H1 (cell line): ENCODE results near the gene PDE6B. TPM values are rescaled to one million over a fixed set of nuclear protein-coding genes. Genes with fewer than 3 reads are reported as not detected.

Source experiments
- CTCF ChIA-PET: fragments of 300-600 bp; sonication (Branson Sonifier 250); formaldehyde crosslinking; loops from one replicate; lab custom pipeline; 2021; ENCODE audit not compliant: partially characterized antibody; lab: Charles Lee
- POLR2A ChIA-PET: fragments of 300-600 bp; sonication (Branson Sonifier 250); formaldehyde crosslinking; loops from one replicate; lab custom pipeline; 2021; ENCODE audit warnings: inconsistent platforms; ENCODE audit not compliant: partially characterized antibody; lab: Charles Lee
- DNase-seq, 2 experiments: peaks; one replicate each; pipeline versions ENCODE4 v3.0.0 to v3.0.0-alpha.2; 2010 to 2022; ENCODE audit warnings: low spot score in 2 of 2, low read depth in 1 of 2, mixed read lengths in 1 of 2
- FAIRE-seq: peaks from 2 replicates; lab custom pipeline; 2011; peaks lifted over from hg19 to GRCh38; lab: Jason Lieb, UNC
- H2AFZ ChIP-seq: 2 replicates; pipeline ENCODE4 v1.8.1; 2012; ENCODE audit warnings: low read length, inconsistent platforms
- H2AK5ac ChIP-seq: 2 replicates; pipeline ENCODE4 v1.6.1; 2013; ENCODE audit warnings: low read depth, low read length
- H2BK120ac ChIP-seq: replicated peaks from 2 replicates; pipeline ENCODE3; 2013; ENCODE audit warnings: low read depth, low read length, inconsistent platforms
- H2BK12ac ChIP-seq: 2 replicates; pipeline ENCODE4 v1.6.1; 2013; ENCODE audit warnings: low read depth, low read length
- H2BK15ac ChIP-seq: 2 replicates; pipeline ENCODE4 v1.6.1; 2013; ENCODE audit warnings: low read length
- H2BK20ac ChIP-seq: 2 replicates; pipeline ENCODE4 v1.6.1; 2013; ENCODE audit warnings: low read length
- H2BK5ac ChIP-seq: 2 replicates; pipeline ENCODE4 v1.6.1; 2013; ENCODE audit warnings: low read depth, low read length
- H3K14ac ChIP-seq: 2 replicates; pipeline ENCODE4 v1.6.1; 2013; ENCODE audit warnings: inconsistent platforms; ENCODE audit not compliant: insufficient read length
- H3K18ac ChIP-seq: 2 replicates; pipeline ENCODE4 v1.6.1; 2013; ENCODE audit warnings: low read length; ENCODE audit errors: extremely low read depth
- H3K23ac ChIP-seq: 2 replicates; pipeline ENCODE4 v1.6.1; 2013; ENCODE audit warnings: inconsistent platforms; ENCODE audit not compliant: insufficient read length
- H3K23me2 ChIP-seq: 2 replicates; pipeline ENCODE4 v1.6.1; 2013; ENCODE audit warnings: low read depth, low read length
- H3K27ac ChIP-seq: 2 replicates; pipeline ENCODE4 v1.6.1; 2011; ENCODE audit warnings: low read depth, low read length, inconsistent platforms
- H3K27me3 ChIP-seq, 4 experiments: replicated peaks in 1 of 4; 1 replicate in 1 of 4; 2 replicates in 3 of 4; pipeline versions ENCODE4 v1.6.1 to v1.8.1; 2011 to 2013; ENCODE audit warnings: low read length in 3 of 4, mild to moderate bottlenecking in 3 of 4, inconsistent platforms in 2 of 4, mixed read lengths in 2 of 4, moderate library complexity in 1 of 4; ENCODE audit not compliant: control insufficient read depth in 3 of 4, insufficient read depth in 3 of 4; ENCODE audit errors: extremely low read depth in 1 of 4
- H3K36me3 ChIP-seq, 4 experiments: 2 replicates each; pipeline versions ENCODE4 v1.6.1 to v1.8.1; 2011 to 2013; ENCODE audit warnings: mild to moderate bottlenecking in 4 of 4, low read length in 3 of 4, moderate library complexity in 2 of 4, control low read depth in 1 of 4, inconsistent platforms in 1 of 4; ENCODE audit not compliant: insufficient read depth in 4 of 4, control insufficient read depth in 2 of 4
- H3K4ac ChIP-seq: replicated peaks from 2 replicates; pipeline ENCODE3; 2013; ENCODE audit warnings: low read length, low read depth, mixed read lengths, inconsistent platforms; ENCODE audit not compliant: insufficient read length
- H3K4me1 ChIP-seq, 4 experiments: replicated peaks in 1 of 4; 1 replicate in 1 of 4; 2 replicates in 3 of 4; pipeline versions ENCODE4 v1.6.1 to v1.8.1; 2011 to 2013; ENCODE audit warnings: low read length in 3 of 4, inconsistent platforms in 2 of 4, mixed read lengths in 1 of 4; ENCODE audit not compliant: insufficient read depth in 4 of 4, control insufficient read depth in 3 of 4
- H3K4me2 ChIP-seq, 2 experiments: 2 replicates each; pipeline versions ENCODE4 v1.6.1 to v1.8.1; 2011 to 2013; ENCODE audit warnings: low read depth in 2 of 2, low read length in 2 of 2, control low read depth in 1 of 2, inconsistent platforms in 1 of 2, mild to moderate bottlenecking in 1 of 2; ENCODE audit not compliant: insufficient read depth in 1 of 2
- H3K4me3 ChIP-seq, 4 experiments: fragments of 200-600, 300-600 bp in 1 of 4; sonication (generic), shearing (Covaris generic), sonication (Bioruptor Twin) in 1 of 4; 2 replicates each; pipeline versions ENCODE4 v1.5.1 to v1.8.1; 2011 to 2016; ENCODE audit warnings: low read length in 4 of 4, low read depth in 3 of 4, control low read depth in 2 of 4, inconsistent platforms in 2 of 4, mild to moderate bottlenecking in 2 of 4, mixed read lengths in 1 of 4, moderate library complexity in 1 of 4; ENCODE audit not compliant: insufficient read depth in 2 of 4; ENCODE audit errors: extremely low read depth in 1 of 4
- H3K56ac ChIP-seq: replicated peaks from 2 replicates; pipeline ENCODE3; 2013; ENCODE audit warnings: low read depth, mild to moderate bottlenecking, mixed read lengths, low read length, inconsistent platforms; ENCODE audit not compliant: insufficient read length
- H3K79me1 ChIP-seq: 2 replicates; pipeline ENCODE4 v1.6.1; 2013; ENCODE audit warnings: low read depth, low read length, control low read depth
- H3K79me2 ChIP-seq, 2 experiments: 2 replicates each; pipeline versions ENCODE4 v1.6.1 to v1.8.1; 2012 to 2013; ENCODE audit warnings: low read length in 2 of 2, mild to moderate bottlenecking in 2 of 2, inconsistent platforms in 1 of 2; ENCODE audit not compliant: insufficient read depth in 2 of 2, control insufficient read depth in 1 of 2
- H3K9ac ChIP-seq, 4 experiments: replicated peaks in 1 of 4; 1 replicate in 1 of 4; 2 replicates in 3 of 4; pipeline versions ENCODE4 v1.6.1 to v1.8.1; 2011 to 2013; ENCODE audit warnings: low read depth in 3 of 4, low read length in 3 of 4, control low read depth in 2 of 4, mild to moderate bottlenecking in 2 of 4, moderate library complexity in 2 of 4, inconsistent platforms in 1 of 4; ENCODE audit errors: extremely low read depth in 1 of 4
- H3K9me3 ChIP-seq, 2 experiments: 2 replicates each; pipeline versions ENCODE4 v1.6.1 to v1.8.1; 2012 to 2013; ENCODE audit warnings: mild to moderate bottlenecking in 2 of 2, moderate library complexity in 2 of 2, control low read depth in 1 of 2, inconsistent platforms in 1 of 2, low read depth in 1 of 2, low read length in 1 of 2, mixed read lengths in 1 of 2; ENCODE audit not compliant: insufficient read depth in 2 of 2
- H4K20me1 ChIP-seq, 2 experiments: replicated peaks in 1 of 2; 2 replicates each; pipeline versions ENCODE3 to v1.8.1; 2011 to 2013; ENCODE audit warnings: inconsistent platforms in 2 of 2, low read length in 2 of 2, mild to moderate bottlenecking in 1 of 2; ENCODE audit not compliant: insufficient read depth in 2 of 2, control insufficient read depth in 1 of 2
- H4K5ac ChIP-seq: 2 replicates; pipeline ENCODE4 v1.6.1; 2013; ENCODE audit warnings: low read length, low read depth, mixed read lengths, inconsistent platforms; ENCODE audit not compliant: insufficient read length
- H4K8ac ChIP-seq: 2 replicates; pipeline ENCODE4 v1.8.0; 2013; ENCODE audit warnings: mild to moderate bottlenecking, moderate library complexity, low read length, inconsistent platforms; ENCODE audit not compliant: insufficient read depth; ENCODE audit errors: extremely low read depth
- H4K91ac ChIP-seq: replicated peaks from 2 replicates; pipeline ENCODE3; 2013; ENCODE audit warnings: low read length, mixed read lengths, inconsistent platforms; ENCODE audit not compliant: insufficient read length
- BRCA1 ChIP-seq: IDR thresholded peaks from 2 replicates; pipeline ENCODE4 v1.6.1; 2012; ENCODE audit warnings: low read depth, low read length, improper control_type of control experiment
- KDM4A ChIP-seq: IDR thresholded peaks from one replicate; pipeline ENCODE4 v1.7.1; 2012; ENCODE audit warnings: low read depth, mild to moderate bottlenecking, moderate library complexity, low read length, inconsistent platforms; ENCODE audit not compliant: severe bottlenecking
- NANOG ChIP-seq: IDR thresholded peaks from 2 replicates; pipeline ENCODE4 v1.6.1; 2011; ENCODE audit warnings: low read length, low read depth, mild to moderate bottlenecking, inconsistent platforms; ENCODE audit not compliant: insufficient read depth, poor library complexity, severe bottlenecking
- RAD21 ChIP-seq, 2 experiments: IDR thresholded peaks in 1 of 2; conservative IDR thresholded peaks in 1 of 2; 2 replicates each; pipeline ENCODE4 v1.6.1; 2011; ENCODE audit warnings: low read depth in 2 of 2, low read length in 2 of 2, improper control_type of control experiment in 1 of 2, inconsistent platforms in 1 of 2, mild to moderate bottlenecking in 1 of 2, moderate library complexity in 1 of 2
- SIN3A ChIP-seq, 2 experiments: IDR thresholded peaks in 1 of 2; conservative IDR thresholded peaks in 1 of 2; 2 replicates each; pipeline ENCODE4 v1.6.1; 2011 to 2012; ENCODE audit warnings: low read length in 2 of 2, improper control_type of control experiment in 1 of 2, low read depth in 1 of 2, mild to moderate bottlenecking in 1 of 2
- TCF12 ChIP-seq: IDR thresholded peaks from 2 replicates; pipeline ENCODE4 v1.6.1; 2011; ENCODE audit warnings: low read depth, mild to moderate bottlenecking, low read length
- WGBS, 2 experiments: shearing (Covaris generic) in 1 of 2; methylation state at CpG; one replicate each; pipeline versions ENCODE4 v1.1.6 to v1.1.7; 2013 to 2015; ENCODE audit warnings: low lambda C conversion rate in 2 of 2, mixed read lengths in 2 of 2, inconsistent platforms in 1 of 2, low coverage in 1 of 2, missing lambda C conversion rate in 1 of 2; ENCODE audit not compliant: insufficient replicate concordance in 2 of 2, insufficient coverage in 1 of 2, insufficient read length in 1 of 2; ENCODE audit errors: extremely low coverage in 1 of 2, missing lambda C conversion rate in 1 of 2; 5-methylcytosine and 5-hydroxymethylcytosine counted together
- polyA plus RNA-seq, 7 experiments: library from polyadenylated mRNA; depleted of rRNA in 3 of 7; stranded (reverse) in 5 of 7; unstranded in 2 of 7; fragments of >200 nt in 5 of 7; fragments of 200-250 nt in 2 of 7; gene quantifications; 1 replicate in 5 of 7; 2 replicates in 1 of 7; 4 replicates in 1 of 7; pipeline versions ENCODE4 v1.2.1 to v1.2.3, GENCODE V29; 2011 to 2013; ENCODE audit warnings: missing spikeins in 2 of 7, mixed read lengths in 2 of 7
- total RNA-seq: library from RNA; stranded (reverse); fragmentation: NEBNext Ultra II Directional; extraction: Animal tissue kit (Norgen Biotek cat#: 25700); gene quantifications from 2 replicates; pipeline ENCODE4 v1.2.1, GENCODE V29; 2021
- TF ChIP-seq, protein P1 (sequence below): IDR thresholded peaks from 2 replicates; pipeline ENCODE4 v1.6.1; 2012; ENCODE audit warnings: inconsistent platforms
- TF ChIP-seq, protein P2 (sequence below): IDR thresholded peaks from 2 replicates; pipeline ENCODE4 v1.6.1; 2012; ENCODE audit warnings: inconsistent platforms

The PDE6B gene
- total and polyA plus RNA-seq, 2 of the 8 experiments (the other 6 are each of a cell fraction or from before 2014, with no cell fraction given) = 4.1 to 8.4 TPM

DNA sequence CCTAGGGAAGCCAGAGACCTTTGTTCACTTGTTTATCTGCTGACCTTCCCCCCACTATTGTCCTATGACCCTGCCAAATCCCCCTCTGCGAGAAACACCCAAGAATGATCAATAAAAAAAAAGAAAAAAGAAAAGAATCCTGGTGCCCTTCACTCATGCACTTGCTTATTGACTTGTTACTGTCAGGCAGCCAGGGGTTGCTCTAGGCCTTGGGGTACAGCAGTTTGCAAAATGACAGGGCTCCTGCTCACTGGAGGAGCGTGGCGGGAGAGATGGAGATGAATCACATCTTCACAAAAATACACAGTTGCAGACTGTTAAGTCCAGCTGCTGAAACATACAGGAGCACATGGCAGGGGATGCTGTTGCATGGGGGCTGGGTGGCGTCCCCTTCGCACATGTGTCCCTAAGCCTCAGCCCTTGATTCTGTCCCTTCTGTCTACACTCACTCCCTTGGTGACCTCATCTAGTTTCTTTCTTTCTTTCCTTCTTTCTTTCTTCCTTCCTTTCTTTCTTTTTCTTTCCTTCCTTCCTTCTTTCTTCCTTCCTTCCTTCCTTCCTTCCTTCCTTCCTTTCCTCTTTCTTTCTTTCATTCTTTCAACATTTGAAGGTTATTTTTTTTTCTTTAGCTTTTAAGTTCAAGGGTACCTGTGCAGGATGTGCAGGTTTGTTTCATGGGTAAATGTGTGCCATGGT is 32.4 kb upstream of the PDE6B start:
- CTCF ChIA-PET = interaction anchor here (0.8 to 1.0 kb wide), 2 partner anchors 8 to 94 kb away, joined by 3 to 4 read pairs; no protein-coding TSS in a partner anchor

More for the DNA sequence above, 32.4 kb upstream of the PDE6B start:
- no peak overlapping the region for H2AFZ ChIP-seq
- DNase-seq = no peak
- no peaks in the 10 kb centered on the region for H3K9me3 ChIP-seq
- FAIRE-seq = no peak
- no peak overlapping the region for H3K14ac ChIP-seq
- no peak overlapping the region for H4K5ac ChIP-seq
- TF ChIP-seq SIN3A (conservative IDR thresholded peaks at IDR 0.05 in 1 of 2, IDR thresholded peaks at IDR 0.05 in 1 of 2; ENCODE audit: low read depth in 1 of 2, low read length in 2 of 2) (no peak), NANOG (no peak), BRCA1 (no peak), TCF12 (no peak), KDM4A (no peak), RAD21 (IDR thresholded peaks at IDR 0.05 in 1 of 2, conservative IDR thresholded peaks at IDR 0.05 in 1 of 2; ENCODE audit: low read depth in 2 of 2, low read length in 2 of 2) (peak; percentile 10 to 26; a peak in 2 of 4 replicates)
- TF ChIP-seq, protein P1, sequence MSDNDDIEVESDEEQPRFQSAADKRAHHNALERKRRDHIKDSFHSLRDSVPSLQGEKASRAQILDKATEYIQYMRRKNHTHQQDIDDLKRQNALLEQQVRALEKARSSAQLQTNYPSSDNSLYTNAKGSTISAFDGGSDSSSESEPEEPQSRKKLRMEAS = no peak
- TF ChIP-seq, protein P2, sequence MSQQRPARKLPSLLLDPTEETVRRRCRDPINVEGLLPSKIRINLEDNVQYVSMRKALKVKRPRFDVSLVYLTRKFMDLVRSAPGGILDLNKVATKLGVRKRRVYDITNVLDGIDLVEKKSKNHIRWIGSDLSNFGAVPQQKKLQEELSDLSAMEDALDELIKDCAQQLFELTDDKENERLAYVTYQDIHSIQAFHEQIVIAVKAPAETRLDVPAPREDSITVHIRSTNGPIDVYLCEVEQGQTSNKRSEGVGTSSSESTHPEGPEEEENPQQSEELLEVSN = no peak
- no peak overlapping the region for H2BK5ac ChIP-seq
- H3K23ac ChIP-seq = no peak overlapping the region
- H3K9ac ChIP-seq = no peak overlapping the region
- H2BK12ac ChIP-seq = no peak overlapping the region
- no peaks in the 10 kb centered on the region for H3K36me3 ChIP-seq
- no peak overlapping the region for H2BK15ac ChIP-seq
- H3K56ac ChIP-seq = no peak overlapping the region
- 94% methylated on average over 5 of the region's 5 CpGs; no CpG with 5 or more reads in 1 of the 2 experiments for WGBS, 2 experiments
- no peaks in the 10 kb centered on the region for H3K79me1 ChIP-seq
- H3K79me2 ChIP-seq = no peaks in the 10 kb centered on the region
- H4K8ac ChIP-seq = no peak overlapping the region
- no peaks in the 10 kb centered on the region for H3K4me1 ChIP-seq
- H3K27ac ChIP-seq = no peak overlapping the region
- H2BK20ac ChIP-seq = no peak overlapping the region
- H4K91ac ChIP-seq = no peak overlapping the region
- POLR2A ChIA-PET = interaction anchor here (0.7 kb wide), 1 partner anchor 159 kb away, joined by 3 read pairs; no protein-coding TSS in a partner anchor
- H3K4me2 ChIP-seq = no peak overlapping the region
- H3K4ac ChIP-seq = no peak overlapping the region
- no peaks in the 10 kb centered on the region; the same call in 1 of the 2 replicates for H3K23me2 ChIP-seq
- H3K27me3 ChIP-seq = no peaks in the 10 kb centered on the region
- no peak overlapping the region for H3K18ac ChIP-seq
- no peaks in the 10 kb centered on the region for H4K20me1 ChIP-seq
- H2AK5ac ChIP-seq = no peak overlapping the region
- no peak overlapping the region for H3K4me3 ChIP-seq
- no peak overlapping the region for H2BK120ac ChIP-seq
